Measurements from ENCODE around the gene IGSF9.

The IGSF9 gene

GRCh38 chr1:159945483-159946241 is at the start of gene IGSF9:
Gene IGSF9, minus strand, starts transcription at chr1:159945613. Its CDS starts 2,159 bp downstream, at chr1:159943454.
- peak; percentile 72 for DNase-seq

- DNase-seq: no peak
Observed at GRCh38 chr1:159994896-159995295, 49.5 kb upstream of the IGSF9 start.

GRCh38 chr1:159993911-159994310 is 48.5 kb upstream of the IGSF9 start:
- no peak for DNase-seq

GRCh38 chr1:159992161-159992560 is 46.7 kb upstream of the IGSF9 start:
- DNase-seq: no peak

GRCh38 chr1:159991513-159991912 is 46.1 kb upstream of the IGSF9 start:
- DNase-seq: no peak

GRCh38 chr1:159990005-159990404 is 44.6 kb upstream of the IGSF9 start:
- DNase-seq: no peak

- no peak for DNase-seq
Observed at GRCh38 chr1:159989581-159989980, 44.2 kb upstream of the IGSF9 start.

- DNase-seq: no peak
Observed at GRCh38 chr1:159988006-159988405, 42.6 kb upstream of the IGSF9 start.

GRCh38 chr1:159987186-159987585 is 41.8 kb upstream of the IGSF9 start:
- no peak for DNase-seq

- no peak for DNase-seq
Observed at GRCh38 chr1:159986531-159986930, 41.1 kb upstream of the IGSF9 start.

- DNase-seq: no peak
Observed at GRCh38 chr1:159986093-159986492, 40.7 kb upstream of the IGSF9 start.

- no peak for DNase-seq
Observed at GRCh38 chr1:159985473-159985872, 40.1 kb upstream of the IGSF9 start.

GRCh38 chr1:159983681-159984080 is 38.3 kb upstream of the IGSF9 start:
- DNase-seq: no peak

GRCh38 chr1:159982280-159982679 is 36.9 kb upstream of the IGSF9 start:
- DNase-seq: no peak

- no peak for DNase-seq
Observed at GRCh38 chr1:159981351-159982055, 36.1 kb upstream of the IGSF9 start.

GRCh38 chr1:159980786-159981185 is 35.4 kb upstream of the IGSF9 start:
- DNase-seq: no peak

- no peak for DNase-seq
Observed at GRCh38 chr1:159980076-159980475, 34.7 kb upstream of the IGSF9 start.

- DNase-seq: no peak
Observed at GRCh38 chr1:159979257-159979656, 33.8 kb upstream of the IGSF9 start.

GRCh38 chr1:159978107-159978398 is 32.6 kb upstream of the IGSF9 start:
- DNase-seq: no peak

GRCh38 chr1:159977364-159978106 is 32.1 kb upstream of the IGSF9 start:
- DNase-seq: no peak

GRCh38 chr1:159974350-159974965 is 29.0 kb upstream of the IGSF9 start:
- DNase-seq: no peak

- DNase-seq: no peak
Observed at GRCh38 chr1:159973350-159973940, 28.0 kb upstream of the IGSF9 start.
